Measurements from ENCODE around the gene TRDN.

The TRDN gene, protein sequence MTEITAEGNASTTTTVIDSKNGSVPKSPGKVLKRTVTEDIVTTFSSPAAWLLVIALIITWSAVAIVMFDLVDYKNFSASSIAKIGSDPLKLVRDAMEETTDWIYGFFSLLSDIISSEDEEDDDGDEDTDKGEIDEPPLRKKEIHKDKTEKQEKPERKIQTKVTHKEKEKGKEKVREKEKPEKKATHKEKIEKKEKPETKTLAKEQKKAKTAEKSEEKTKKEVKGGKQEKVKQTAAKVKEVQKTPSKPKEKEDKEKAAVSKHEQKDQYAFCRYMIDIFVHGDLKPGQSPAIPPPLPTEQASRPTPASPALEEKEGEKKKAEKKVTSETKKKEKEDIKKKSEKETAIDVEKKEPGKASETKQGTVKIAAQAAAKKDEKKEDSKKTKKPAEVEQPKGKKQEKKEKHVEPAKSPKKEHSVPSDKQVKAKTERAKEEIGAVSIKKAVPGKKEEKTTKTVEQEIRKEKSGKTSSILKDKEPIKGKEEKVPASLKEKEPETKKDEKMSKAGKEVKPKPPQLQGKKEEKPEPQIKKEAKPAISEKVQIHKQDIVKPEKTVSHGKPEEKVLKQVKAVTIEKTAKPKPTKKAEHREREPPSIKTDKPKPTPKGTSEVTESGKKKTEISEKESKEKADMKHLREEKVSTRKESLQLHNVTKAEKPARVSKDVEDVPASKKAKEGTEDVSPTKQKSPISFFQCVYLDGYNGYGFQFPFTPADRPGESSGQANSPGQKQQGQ
- 0 to 0.26 (median 0.02) reads per million in 18 experiments for total RNA-seq

DNA sequence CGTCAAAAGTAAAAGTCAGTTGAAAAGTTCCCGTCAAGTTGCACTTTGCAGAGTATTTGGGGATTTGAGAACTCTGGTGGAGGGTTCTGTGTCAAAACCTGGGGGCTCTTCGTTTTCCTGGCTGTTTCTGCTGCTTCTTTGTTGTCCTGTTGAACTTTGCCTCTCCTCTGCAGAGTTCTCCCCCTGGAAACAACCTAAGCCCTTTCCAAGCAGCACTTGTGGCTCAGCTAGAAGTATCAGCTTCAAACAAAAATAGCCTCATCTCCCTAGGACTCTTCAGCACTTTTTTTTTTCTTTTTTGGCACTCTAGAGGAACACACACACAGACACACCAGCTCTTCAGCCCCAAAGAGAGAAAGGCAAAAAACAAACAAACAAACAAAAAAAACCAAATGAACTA, at the start of gene TRDN:
Gene TRDN, minus strand, starts transcription at position 169 of the 400 bp plus-strand sequence. CDS start 175 bp downstream, outside the sequence.
- no peak for DNase-seq

GRCh38 chr6:123681957-123682462, 45.3 kb upstream of the TRDN start:
- no peak for DNase-seq

DNA sequence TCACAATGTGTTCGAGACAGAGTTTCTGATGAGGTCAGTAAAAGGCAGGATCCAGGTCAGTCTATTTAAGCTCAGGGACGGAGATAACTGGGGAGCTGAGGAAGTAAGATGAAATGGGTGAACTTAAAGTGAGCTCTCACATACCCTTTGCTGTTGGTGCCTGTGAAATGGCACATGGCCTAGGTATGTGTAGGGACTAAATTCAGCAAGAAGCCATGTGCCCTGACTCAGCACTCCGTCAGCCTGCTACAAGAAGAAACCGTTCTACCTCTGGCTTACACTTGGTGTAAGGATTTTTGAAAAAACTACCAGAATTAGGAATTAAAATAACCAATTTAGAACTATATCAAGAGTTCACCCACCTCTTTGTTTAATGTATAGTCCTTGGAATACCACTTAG, 41.1 kb upstream of the TRDN start:
- DNase-seq: no peak

GRCh38 chr6:123676793-123677192, 40.0 kb upstream of the TRDN start:
- DNase-seq: no peak

DNA sequence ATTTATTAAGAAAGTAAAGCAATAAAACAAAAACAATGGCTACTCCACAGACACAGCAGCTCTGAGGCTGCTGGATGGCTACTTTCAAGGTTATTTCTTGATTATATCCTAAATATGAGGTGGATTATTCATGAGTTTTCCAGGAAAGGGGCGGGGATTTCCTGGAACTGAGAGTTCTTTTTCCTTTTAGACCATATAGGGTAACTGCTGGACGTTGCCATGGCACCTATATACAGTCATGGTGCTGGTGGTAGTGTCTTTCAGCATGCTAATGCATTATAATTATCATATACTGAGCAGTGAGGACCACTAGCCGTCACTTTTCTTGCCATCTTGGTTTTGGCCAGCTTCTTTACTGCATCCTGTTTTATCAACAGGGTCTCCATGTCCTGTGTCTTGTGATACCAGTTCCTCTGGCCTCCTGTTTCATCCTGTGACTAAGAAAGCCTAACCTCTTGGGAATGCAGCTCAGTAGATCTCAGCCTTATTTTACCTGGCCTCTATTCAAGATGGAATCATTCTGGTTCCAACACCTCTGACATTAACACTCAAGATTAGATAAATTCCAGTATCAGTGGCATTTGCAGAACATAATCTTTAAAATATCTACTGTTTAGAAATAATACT, 32.3 kb upstream of the TRDN start:
- no peak for DNase-seq

- DNase-seq: no peak
Observed at GRCh38 chr6:123668063-123668462, 31.3 kb upstream of the TRDN start.

GRCh38 chr6:123663436-123663835, 26.7 kb upstream of the TRDN start:
- DNase-seq: no peak

DNA sequence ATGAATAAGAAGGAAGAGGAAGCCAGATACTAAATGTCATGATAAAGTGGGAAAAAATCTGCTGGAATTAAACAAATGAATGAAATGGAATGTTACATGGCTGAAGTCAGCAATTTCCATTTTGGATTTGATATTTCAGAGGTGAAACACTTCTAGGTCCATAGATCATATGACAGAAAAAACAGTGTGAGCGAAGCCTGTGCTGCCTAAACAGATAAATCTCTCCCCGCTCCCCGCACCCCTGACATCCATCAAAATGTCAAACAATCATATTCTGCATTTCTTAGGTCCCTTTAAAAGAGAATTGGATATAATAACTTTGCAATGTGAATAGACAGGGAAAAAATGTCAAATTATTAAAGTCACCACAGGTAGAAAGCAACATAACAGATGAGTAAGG, 26.0 kb upstream of the TRDN start:
- no peak for DNase-seq

DNA sequence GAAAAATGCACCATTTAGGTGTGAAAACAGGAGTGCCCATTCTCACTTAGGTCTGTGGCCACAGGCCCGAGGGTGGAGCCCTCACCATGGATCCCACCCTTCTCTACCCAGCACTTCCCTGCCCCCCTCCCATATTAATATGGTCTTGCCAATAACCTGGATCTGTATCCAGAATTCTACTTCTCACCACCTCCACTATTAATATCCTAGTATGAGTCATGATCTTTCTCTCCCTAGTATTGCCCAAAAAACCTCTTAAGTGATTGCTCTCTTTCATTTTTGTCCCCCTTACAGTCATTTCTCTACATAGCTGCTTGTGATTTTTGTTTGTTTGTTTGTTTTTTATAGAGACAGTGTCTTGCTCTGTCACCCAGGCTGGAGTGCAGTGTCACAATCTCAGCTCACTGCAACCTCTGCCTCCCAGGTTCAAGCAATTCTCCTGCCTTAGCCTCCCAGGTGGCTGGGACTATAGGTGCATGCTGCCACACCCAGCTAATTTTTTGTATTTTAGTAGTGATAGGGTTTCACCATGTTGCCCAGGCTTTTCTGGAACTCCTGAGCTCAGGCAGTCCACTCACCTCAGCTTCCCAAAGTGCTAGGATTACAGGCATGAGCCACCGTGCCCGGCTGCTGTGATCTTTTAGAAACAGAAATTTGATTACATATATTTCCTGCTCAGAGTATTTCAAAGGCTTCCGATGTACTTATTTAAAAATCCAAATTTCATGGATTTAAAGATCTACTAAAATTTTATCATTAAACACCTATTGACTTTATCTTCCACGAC, 24.5 kb upstream of the TRDN start:
- DNase-seq: no peak

- DNase-seq: no peak
Observed at GRCh38 chr6:123659960-123660748, 23.4 kb upstream of the TRDN start.

DNA sequence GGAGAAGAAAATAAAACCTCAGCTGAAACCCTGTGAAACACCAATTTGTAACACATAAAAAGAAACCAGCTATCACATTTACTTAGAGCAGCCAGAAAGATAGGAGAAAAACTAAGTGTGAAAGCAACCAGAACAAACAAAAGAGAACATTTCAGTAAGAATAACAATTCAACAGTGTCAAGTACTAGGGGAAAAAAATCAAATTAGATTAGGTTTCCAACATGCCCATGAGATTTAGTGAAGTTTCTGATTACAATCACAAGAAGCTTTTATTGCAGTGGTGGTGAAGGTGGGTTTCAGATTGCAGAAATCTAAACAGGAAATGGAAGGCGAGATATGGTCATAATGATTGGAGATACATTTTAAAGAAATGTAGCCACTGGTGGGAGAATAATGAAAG, 22.1 kb upstream of the TRDN start:
- no peak for DNase-seq

GRCh38 chr6:123655521-123656306, 19.0 kb upstream of the TRDN start:
- no peak for DNase-seq

GRCh38 chr6:123648723-123649122, 12.0 kb upstream of the TRDN start:
- DNase-seq: no peak

DNA sequence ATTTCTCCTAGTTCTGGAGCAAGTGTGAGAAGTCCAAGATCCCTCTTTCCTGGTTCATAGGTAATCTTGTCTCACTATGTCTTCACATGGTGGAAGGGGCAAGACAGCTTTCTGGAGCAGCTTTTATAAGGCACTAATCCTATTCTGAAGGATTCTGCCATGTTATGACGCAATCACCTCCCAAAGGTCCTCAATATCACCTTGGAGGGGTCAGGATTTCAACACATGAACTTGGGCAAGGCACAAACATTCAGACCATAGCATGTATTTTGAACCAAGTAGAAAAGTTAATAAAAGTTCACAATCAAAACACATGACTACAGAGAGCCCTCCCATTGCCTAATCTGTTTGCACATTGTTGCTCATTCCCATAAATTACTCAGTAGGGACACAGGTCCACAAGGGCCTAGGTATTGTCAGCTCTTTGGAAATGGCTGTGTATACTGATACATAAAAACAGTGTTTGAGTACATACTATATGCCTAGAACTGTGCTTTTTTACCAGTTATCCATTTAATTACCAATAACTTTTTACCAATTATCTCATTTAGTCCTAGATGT, 11.3 kb upstream of the TRDN start:
- no peak for DNase-seq

- DNase-seq: no peak
Observed at GRCh38 chr6:123641497-123641896, 4.7 kb upstream of the TRDN start.

- DNase-seq: no peak
Observed at GRCh38 chr6:123640567-123641187, 3.9 kb upstream of the TRDN start.

DNA sequence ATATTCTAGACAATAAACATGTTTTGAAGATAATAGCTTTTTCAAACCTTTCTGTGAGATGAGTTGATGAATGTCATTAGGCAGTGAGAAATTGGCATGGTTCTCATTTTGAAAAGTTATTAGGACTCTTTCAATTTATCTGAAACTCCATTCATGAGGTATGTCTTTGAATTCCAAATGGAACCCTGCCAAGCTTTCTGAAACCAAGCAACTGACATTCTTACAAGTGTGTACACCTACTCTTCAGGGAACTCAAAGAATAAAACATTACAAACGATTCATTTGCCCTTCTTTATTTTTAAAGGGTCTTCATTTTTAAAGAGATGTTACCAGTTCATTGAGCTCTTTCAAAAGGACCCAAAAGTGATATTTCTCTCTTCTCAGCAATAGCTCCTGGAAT, 2.1 kb upstream of the TRDN start:
- DNase-seq: no peak

- no peak for DNase-seq
Observed at GRCh38 chr6:123636282-123636681, 468 bp downstream of the TRDN start.

DNA sequence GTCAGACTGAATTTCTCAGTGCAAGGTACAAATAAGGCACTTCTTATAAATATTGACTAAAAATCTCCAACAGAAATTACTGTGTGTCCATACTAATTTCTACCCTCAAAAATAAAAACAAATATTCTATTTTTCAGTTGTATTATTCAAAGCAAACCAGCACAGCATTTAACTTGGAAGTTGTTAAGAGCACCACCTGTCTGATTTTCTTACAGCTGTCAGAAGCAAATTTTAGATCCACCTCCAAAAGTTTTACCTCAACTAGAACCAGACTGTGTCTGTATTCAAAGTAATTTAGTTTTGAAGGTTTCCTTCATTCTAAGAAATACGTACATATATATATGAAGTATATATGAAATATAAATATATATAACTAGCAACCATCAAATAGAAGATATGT, 1.2 kb downstream of the TRDN start:
- DNase-seq: no peak

DNA sequence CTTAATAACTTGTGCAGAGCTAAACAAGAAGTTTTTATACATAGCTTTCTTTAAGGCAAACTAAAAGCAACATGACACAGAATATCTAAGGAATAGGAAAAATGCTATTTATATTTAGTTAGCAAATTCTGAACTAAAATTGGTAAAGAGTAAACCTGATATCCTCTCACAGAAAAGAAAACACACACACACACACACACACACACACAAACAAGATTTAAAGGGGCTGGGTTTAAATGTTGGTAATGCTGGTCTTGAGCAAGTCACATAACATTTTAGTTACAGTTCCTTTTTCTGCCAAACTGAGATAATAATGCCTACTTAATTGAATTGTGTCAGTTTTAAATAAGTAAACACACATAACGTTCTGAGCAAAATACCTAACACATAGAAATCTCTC, 1.6 kb downstream of the TRDN start:
- DNase-seq: no peak

Measured in inflammatory macrophage (primary cell).